ENCODE measurements around the gene TMEM42.

TMEM42 gene

GRCh38 chr3:44906997-44907396, 45.3 kb downstream of the TMEM42 start:
- TF ChIP-seq ZFP30 (CRISPR knock-in tag; IDR thresholded peaks at IDR 0.05) (no peak), GLIS3 (CRISPR knock-in tag; IDR thresholded peaks at IDR 0.05) (no peak), ISL1 (CRISPR knock-in tag; IDR thresholded peaks at IDR 0.05) (no peak), ZNF565 (CRISPR knock-in tag; conservative IDR thresholded peaks at IDR 0.05; ENCODE audit: low read depth) (no peak), BACH2 (CRISPR knock-in tag; IDR thresholded peaks at IDR 0.05; ENCODE audit: borderline replicate concordance) (no peak), RARB (CRISPR knock-in tag; IDR thresholded peaks at IDR 0.05) (no peak), SNAI2 (CRISPR knock-in tag; IDR thresholded peaks at IDR 0.05) (no peak), ZNF8 (CRISPR knock-in tag; IDR thresholded peaks at IDR 0.05) (no peak), ARNTL (CRISPR knock-in tag; IDR thresholded peaks at IDR 0.05; ENCODE audit: borderline replicate concordance, low read depth) (no peak), ZNF70 (CRISPR knock-in tag; IDR thresholded peaks at IDR 0.05) (no peak), PATZ1 (CRISPR knock-in tag; IDR thresholded peaks at IDR 0.05; ENCODE audit: borderline replicate concordance) (no peak), ZFP3 (CRISPR knock-in tag; IDR thresholded peaks at IDR 0.05) (no peak), PPARA (CRISPR knock-in tag; IDR thresholded peaks at IDR 0.05; ENCODE audit: borderline replicate concordance) (no peak), ESRRG (CRISPR knock-in tag; IDR thresholded peaks at IDR 0.05) (no peak), OSR1 (CRISPR knock-in tag; IDR thresholded peaks at IDR 0.05) (no peak), TCF4 (CRISPR knock-in tag; IDR thresholded peaks at IDR 0.05; ENCODE audit: borderline replicate concordance) (no peak)
- TF ChIP-seq, protein P1, sequence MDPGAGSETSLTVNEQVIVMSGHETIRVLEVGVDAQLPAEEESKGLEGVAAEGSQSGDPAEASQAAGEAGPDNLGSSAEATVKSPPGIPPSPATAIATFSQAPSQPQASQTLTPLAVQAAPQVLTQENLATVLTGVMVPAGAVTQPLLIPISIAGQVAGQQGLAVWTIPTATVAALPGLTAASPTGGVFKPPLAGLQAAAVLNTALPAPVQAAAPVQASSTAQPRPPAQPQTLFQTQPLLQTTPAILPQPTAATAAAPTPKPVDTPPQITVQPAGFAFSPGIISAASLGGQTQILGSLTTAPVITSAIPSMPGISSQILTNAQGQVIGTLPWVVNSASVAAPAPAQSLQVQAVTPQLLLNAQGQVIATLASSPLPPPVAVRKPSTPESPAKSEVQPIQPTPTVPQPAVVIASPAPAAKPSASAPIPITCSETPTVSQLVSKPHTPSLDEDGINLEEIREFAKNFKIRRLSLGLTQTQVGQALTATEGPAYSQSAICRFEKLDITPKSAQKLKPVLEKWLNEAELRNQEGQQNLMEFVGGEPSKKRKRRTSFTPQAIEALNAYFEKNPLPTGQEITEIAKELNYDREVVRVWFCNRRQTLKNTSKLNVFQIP (CRISPR knock-in tag; IDR thresholded peaks at IDR 0.05; ENCODE audit: borderline replicate concordance, low read depth): no peak
- TF ChIP-seq, protein P2, sequence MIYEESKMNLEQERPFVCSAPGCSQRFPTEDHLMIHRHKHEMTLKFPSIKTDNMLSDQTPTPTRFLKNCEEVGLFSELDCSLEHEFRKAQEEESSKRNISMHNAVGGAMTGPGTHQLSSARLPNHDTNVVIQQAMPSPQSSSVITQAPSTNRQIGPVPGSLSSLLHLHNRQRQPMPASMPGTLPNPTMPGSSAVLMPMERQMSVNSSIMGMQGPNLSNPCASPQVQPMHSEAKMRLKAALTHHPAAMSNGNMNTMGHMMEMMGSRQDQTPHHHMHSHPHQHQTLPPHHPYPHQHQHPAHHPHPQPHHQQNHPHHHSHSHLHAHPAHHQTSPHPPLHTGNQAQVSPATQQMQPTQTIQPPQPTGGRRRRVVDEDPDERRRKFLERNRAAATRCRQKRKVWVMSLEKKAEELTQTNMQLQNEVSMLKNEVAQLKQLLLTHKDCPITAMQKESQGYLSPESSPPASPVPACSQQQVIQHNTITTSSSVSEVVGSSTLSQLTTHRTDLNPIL (CRISPR knock-in tag; IDR thresholded peaks at IDR 0.05; ENCODE audit: low read depth): no peak

DNA sequence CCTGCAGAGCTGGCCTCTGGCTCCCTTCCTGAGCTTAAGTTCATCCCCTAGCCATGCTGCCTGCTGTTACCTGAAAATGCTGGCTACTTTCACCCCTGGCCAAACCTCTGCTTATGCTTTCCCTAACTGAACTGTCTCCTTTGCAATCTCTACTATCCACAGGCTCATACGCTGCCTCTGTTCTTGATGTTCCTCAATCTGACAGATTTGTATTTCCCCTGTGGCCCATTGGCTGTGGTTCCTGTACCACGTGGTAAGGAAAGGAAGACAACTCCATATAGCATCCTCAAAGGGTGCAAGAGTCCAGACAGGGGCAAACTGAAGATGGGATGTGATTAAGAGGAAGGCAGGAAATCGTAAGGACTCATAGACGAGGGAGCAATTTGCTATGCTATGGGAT, 45.9 kb downstream of the TMEM42 start:
- no peak for TF ChIP-seq TOX (CRISPR knock-in tag; IDR thresholded peaks at IDR 0.05; ENCODE audit: borderline replicate concordance)
- no peak for TF ChIP-seq ZNF8 (CRISPR knock-in tag; IDR thresholded peaks at IDR 0.05)
- no peak for TF ChIP-seq PPARA (CRISPR knock-in tag; IDR thresholded peaks at IDR 0.05; ENCODE audit: borderline replicate concordance)
- no peak for TF ChIP-seq ISL1 (CRISPR knock-in tag; IDR thresholded peaks at IDR 0.05)
- no peak for TF ChIP-seq ARNTL (CRISPR knock-in tag; IDR thresholded peaks at IDR 0.05; ENCODE audit: borderline replicate concordance, low read depth)
- no peak for TF ChIP-seq ZC3H10 (CRISPR knock-in tag; IDR thresholded peaks at IDR 0.05)
- no peak for TF ChIP-seq ESRRG (CRISPR knock-in tag; IDR thresholded peaks at IDR 0.05)
- no peak for TF ChIP-seq BACH2 (CRISPR knock-in tag; IDR thresholded peaks at IDR 0.05; ENCODE audit: borderline replicate concordance)
- no peak for TF ChIP-seq ZNF565 (CRISPR knock-in tag; conservative IDR thresholded peaks at IDR 0.05; ENCODE audit: low read depth)
- ATAC-seq: no peak

More at GRCh38 chr3:44906997-44907396, 45.3 kb downstream of the TMEM42 start:
- no peak for ATAC-seq

GRCh38 chr3:44909063-44909462, 47.4 kb downstream of the TMEM42 start:
- TF ChIP-seq ZNF70 (CRISPR knock-in tag; IDR thresholded peaks at IDR 0.05) (no peak), ZFP3 (CRISPR knock-in tag; IDR thresholded peaks at IDR 0.05) (no peak), ZNF565 (CRISPR knock-in tag; conservative IDR thresholded peaks at IDR 0.05; ENCODE audit: low read depth) (no peak), ARNTL (CRISPR knock-in tag; IDR thresholded peaks at IDR 0.05; ENCODE audit: borderline replicate concordance, low read depth) (no peak), ESRRG (CRISPR knock-in tag; IDR thresholded peaks at IDR 0.05) (no peak), TOX (CRISPR knock-in tag; IDR thresholded peaks at IDR 0.05; ENCODE audit: borderline replicate concordance) (no peak), BACH2 (CRISPR knock-in tag; IDR thresholded peaks at IDR 0.05; ENCODE audit: borderline replicate concordance) (no peak), ZFP30 (CRISPR knock-in tag; IDR thresholded peaks at IDR 0.05) (no peak), ZNF8 (CRISPR knock-in tag; IDR thresholded peaks at IDR 0.05) (no peak), CSDC2 (CRISPR knock-in tag; IDR thresholded peaks at IDR 0.05) (no peak), TCF4 (CRISPR knock-in tag; IDR thresholded peaks at IDR 0.05; ENCODE audit: borderline replicate concordance) (no peak)
- TF ChIP-seq, protein P3, sequence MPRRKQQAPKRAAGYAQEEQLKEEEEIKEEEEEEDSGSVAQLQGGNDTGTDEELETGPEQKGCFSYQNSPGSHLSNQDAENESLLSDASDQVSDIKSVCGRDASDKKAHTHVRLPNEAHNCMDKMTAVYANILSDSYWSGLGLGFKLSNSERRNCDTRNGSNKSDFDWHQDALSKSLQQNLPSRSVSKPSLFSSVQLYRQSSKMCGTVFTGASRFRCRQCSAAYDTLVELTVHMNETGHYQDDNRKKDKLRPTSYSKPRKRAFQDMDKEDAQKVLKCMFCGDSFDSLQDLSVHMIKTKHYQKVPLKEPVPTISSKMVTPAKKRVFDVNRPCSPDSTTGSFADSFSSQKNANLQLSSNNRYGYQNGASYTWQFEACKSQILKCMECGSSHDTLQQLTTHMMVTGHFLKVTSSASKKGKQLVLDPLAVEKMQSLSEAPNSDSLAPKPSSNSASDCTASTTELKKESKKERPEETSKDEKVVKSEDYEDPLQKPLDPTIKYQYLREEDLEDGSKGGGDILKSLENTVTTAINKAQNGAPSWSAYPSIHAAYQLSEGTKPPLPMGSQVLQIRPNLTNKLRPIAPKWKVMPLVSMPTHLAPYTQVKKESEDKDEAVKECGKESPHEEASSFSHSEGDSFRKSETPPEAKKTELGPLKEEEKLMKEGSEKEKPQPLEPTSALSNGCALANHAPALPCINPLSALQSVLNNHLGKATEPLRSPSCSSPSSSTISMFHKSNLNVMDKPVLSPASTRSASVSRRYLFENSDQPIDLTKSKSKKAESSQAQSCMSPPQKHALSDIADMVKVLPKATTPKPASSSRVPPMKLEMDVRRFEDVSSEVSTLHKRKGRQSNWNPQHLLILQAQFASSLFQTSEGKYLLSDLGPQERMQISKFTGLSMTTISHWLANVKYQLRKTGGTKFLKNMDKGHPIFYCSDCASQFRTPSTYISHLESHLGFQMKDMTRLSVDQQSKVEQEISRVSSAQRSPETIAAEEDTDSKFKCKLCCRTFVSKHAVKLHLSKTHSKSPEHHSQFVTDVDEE (CRISPR knock-in tag; IDR thresholded peaks at IDR 0.05): no peak
- no peak for ATAC-seq

Data from SK-N-SH treated with all-trans-retinoic acid at 6 μM for 48 hours (cell line).